ENCODE data around the gene MYH11. TPM values are rescaled to one million over a fixed set of nuclear protein-coding genes. Genes with fewer than 3 reads are reported as not detected.

MYH11 gene
- polyA plus RNA-seq, 1 donor (not counting 4 experiments of a cell fraction or from before 2014, with no cell fraction given): not detected

DNA sequence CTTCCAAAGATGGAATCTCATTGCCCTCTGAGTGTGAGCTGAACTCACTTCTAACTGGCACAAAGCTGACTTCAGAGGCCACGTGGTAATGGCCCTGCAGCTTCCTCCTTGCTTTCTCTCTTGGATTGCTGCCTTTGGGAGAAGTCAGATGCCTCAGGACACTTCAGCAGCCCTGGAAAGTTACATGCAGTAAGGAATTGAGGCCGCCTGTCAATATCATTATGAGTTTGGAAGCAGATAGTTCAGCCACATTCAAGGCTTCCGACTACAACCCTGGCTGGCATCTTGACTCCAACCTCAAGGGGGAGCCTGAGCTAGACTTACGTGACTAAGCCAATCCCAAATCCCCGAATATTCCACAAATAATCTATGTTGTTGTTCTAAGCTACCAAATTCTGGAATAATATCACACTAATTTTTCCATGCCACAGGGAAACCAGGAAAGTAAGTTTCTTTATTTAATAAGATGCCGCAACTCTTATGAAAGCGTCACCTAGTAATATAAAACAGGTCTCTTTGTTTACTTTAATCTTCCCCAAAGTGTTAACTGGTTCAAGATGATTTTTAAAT, 18.0 kb upstream of the MYH11 start:
- Histone ChIP-seq H3K9me3 (ENCODE audit: control insufficient read depth, low read depth, low read length) (no peaks in the 10 kb centered on the region), H3K4me1 (ENCODE audit: control insufficient read depth, extremely low read depth, insufficient read depth, low read length) (peaks cover 9% of the 10 kb centered on the region), H4K20me1 (ENCODE audit: control insufficient read depth, extremely low read depth, insufficient read depth, low read length) (no peaks in the 10 kb centered on the region), H2AFZ (ENCODE audit: control insufficient read depth, low read length) (peak overlapping the region; percentile 82), H3K27ac (ENCODE audit: control insufficient read depth, insufficient read depth, low read length) (peak overlapping the region; percentile 54), H3K27me3 (ENCODE audit: control insufficient read depth, extremely low read depth, insufficient read depth, low read length) (no peaks in the 10 kb centered on the region), H3K9me1 (ENCODE audit: control insufficient read depth, extremely low read depth, insufficient read depth, low read length) (no peaks in the 10 kb centered on the region), H3K4me2 (ENCODE audit: control insufficient read depth, extremely low read depth, insufficient read depth, low read depth, low read length) (no peak overlapping the region), H3K79me2 (ENCODE audit: control insufficient read depth, insufficient read depth, low read length) (peaks cover 5% of the 10 kb centered on the region), H3K4me3 (ENCODE audit: control insufficient read depth in 2 of 3, extremely low read depth in 1 of 3, insufficient read depth in 2 of 3, low read depth in 1 of 3, low read length in 3 of 3) (no peak overlapping the region), H3K9ac (ENCODE audit: control insufficient read depth, extremely low read depth, insufficient read depth, low read length) (no peak overlapping the region), H3K36me3 (ENCODE audit: control insufficient read depth in 2 of 2, extremely low read depth in 1 of 2, insufficient read depth in 2 of 2, low read length in 2 of 2) (peaks cover 10 to 14% of the 10 kb centered on the region in 2 experiments)
- dilution Hi-C loops (cut with MboI; ENCODE audit: extremely low pct_ligation_motif_present, low sequenced_read_pairs): loop anchor here (25.0 kb wide), 1 partner anchor 112 kb away; no protein-coding TSS in a partner anchor
- FAIRE-seq (peak; percentile 67), DNase-seq (ENCODE audit: low read depth, low spot score) (no peak)
- no peak for TF ChIP-seq EZH2 (IDR thresholded peaks at IDR 0.05; ENCODE audit: low read length)
- TF ChIP-seq, protein P1, sequence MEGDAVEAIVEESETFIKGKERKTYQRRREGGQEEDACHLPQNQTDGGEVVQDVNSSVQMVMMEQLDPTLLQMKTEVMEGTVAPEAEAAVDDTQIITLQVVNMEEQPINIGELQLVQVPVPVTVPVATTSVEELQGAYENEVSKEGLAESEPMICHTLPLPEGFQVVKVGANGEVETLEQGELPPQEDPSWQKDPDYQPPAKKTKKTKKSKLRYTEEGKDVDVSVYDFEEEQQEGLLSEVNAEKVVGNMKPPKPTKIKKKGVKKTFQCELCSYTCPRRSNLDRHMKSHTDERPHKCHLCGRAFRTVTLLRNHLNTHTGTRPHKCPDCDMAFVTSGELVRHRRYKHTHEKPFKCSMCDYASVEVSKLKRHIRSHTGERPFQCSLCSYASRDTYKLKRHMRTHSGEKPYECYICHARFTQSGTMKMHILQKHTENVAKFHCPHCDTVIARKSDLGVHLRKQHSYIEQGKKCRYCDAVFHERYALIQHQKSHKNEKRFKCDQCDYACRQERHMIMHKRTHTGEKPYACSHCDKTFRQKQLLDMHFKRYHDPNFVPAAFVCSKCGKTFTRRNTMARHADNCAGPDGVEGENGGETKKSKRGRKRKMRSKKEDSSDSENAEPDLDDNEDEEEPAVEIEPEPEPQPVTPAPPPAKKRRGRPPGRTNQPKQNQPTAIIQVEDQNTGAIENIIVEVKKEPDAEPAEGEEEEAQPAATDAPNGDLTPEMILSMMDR (optimal IDR thresholded peaks at IDR 0.05 in 1 of 3, IDR thresholded peaks at IDR 0.05 in 1 of 3, conservative IDR thresholded peaks at IDR 0.05 in 1 of 3; ENCODE audit: extremely low read depth in 1 of 3, insufficient read depth in 2 of 3, low read length in 3 of 3): peak; percentile 82 to 89 (median 83)

DNA sequence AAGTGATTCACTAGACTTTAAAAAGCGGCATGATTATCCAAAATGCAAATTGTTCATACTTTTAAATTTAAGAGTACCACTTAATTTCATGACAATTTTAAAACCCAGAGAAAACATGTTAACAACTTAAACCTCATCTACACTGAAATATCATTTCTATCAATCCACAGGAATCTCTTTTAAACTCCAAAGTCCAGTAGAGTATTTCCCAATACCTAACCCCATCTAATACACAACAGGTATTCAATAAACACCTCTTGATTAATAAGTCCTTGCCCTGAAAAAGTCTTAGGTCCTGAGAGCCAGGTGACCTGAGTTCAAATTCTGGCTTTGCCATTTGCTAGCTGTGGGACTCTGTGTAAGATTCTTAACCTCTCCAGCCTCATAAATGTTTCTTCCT, 16.9 kb upstream of the MYH11 start:
- H3K4me1 ChIP-seq (ENCODE audit: control insufficient read depth, extremely low read depth, insufficient read depth, low read length): no peaks in the 10 kb centered on the region
- no peaks in the 10 kb centered on the region for H4K20me1 ChIP-seq (ENCODE audit: control insufficient read depth, extremely low read depth, insufficient read depth, low read length)
- no peaks in the 10 kb centered on the region for H3K9me3 ChIP-seq (ENCODE audit: control insufficient read depth, low read depth, low read length)
- H3K27ac ChIP-seq (ENCODE audit: control insufficient read depth, insufficient read depth, low read length): no peak overlapping the region
- H3K9me1 ChIP-seq (ENCODE audit: control insufficient read depth, extremely low read depth, insufficient read depth, low read length): no peaks in the 10 kb centered on the region
- dilution Hi-C loops (cut with MboI; ENCODE audit: extremely low pct_ligation_motif_present, low sequenced_read_pairs): no loop called here
- H3K9ac ChIP-seq (ENCODE audit: control insufficient read depth, extremely low read depth, insufficient read depth, low read length): no peak overlapping the region
- no peak for DNase-seq (ENCODE audit: low read depth, low spot score)
- FAIRE-seq: no peak
- peaks cover 2% of the 10 kb centered on the region for H3K79me2 ChIP-seq (ENCODE audit: control insufficient read depth, insufficient read depth, low read length)
- H3K4me2 ChIP-seq (ENCODE audit: control insufficient read depth, extremely low read depth, insufficient read depth, low read depth, low read length): no peak overlapping the region
- peaks cover 8 to 12% of the 10 kb centered on the region in 2 experiments for H3K36me3 ChIP-seq (ENCODE audit: control insufficient read depth in 2 of 2, extremely low read depth in 1 of 2, insufficient read depth in 2 of 2, low read length in 2 of 2)
- no peak overlapping the region for H3K4me3 ChIP-seq (ENCODE audit: control insufficient read depth in 2 of 3, extremely low read depth in 1 of 3, insufficient read depth in 2 of 3, low read depth in 1 of 3, low read length in 3 of 3)
- H2AFZ ChIP-seq (ENCODE audit: control insufficient read depth, low read length): no peak overlapping the region
- H3K27me3 ChIP-seq (ENCODE audit: control insufficient read depth, extremely low read depth, insufficient read depth, low read length): no peaks in the 10 kb centered on the region
- no peak for TF ChIP-seq EZH2 (IDR thresholded peaks at IDR 0.05; ENCODE audit: low read length)
- TF ChIP-seq, protein P1 (optimal IDR thresholded peaks at IDR 0.05 in 1 of 3, IDR thresholded peaks at IDR 0.05 in 1 of 3, conservative IDR thresholded peaks at IDR 0.05 in 1 of 3; ENCODE audit: extremely low read depth in 1 of 3, insufficient read depth in 2 of 3, low read length in 3 of 3): no peak
